ENCODE data around the gene TEC.
"Not testable (repeated sequence)": the region's sequence is repeated elsewhere in the genome, so short reads cannot be mapped to it uniquely, and the experiment has no call there.

Gene TEC

DNA sequence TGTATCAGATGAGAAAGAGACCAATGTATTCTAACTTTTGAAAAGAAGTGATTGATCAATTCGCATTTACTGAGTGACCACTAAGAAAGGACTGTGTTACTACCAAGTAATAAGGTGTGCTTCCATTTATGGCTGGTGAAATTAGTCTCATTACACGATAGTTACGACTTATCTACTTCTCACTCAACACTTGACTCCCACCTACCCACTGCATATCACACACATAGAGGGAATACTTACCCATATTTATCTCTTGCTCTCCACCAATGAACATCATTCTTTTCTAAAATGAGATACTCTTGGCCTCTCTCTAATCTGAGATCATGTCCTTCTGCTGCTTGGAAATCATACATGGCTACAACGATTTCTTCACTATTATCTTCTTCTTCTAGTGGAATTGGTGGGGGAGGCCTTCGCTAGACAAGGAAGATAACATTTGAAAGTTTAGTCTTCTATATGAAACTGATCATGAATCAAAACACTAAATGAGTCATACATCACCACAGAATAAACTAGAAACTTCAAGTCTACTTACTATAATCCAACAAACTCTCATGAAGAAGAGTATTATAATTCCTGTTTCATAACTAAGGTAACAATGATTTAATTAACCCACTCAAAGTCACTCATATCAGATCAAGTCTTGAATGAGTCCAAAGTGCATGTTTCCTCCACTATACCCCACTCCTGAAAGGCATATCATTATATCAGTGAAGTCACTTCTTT lies 101.9 kb downstream of the TEC start:
- DNase-seq (ENCODE audit: low read depth in 3 of 3) = no peak

- not testable (repeated sequence) for DNase-seq (ENCODE audit: low read depth in 3 of 3)
These were observed 105.1 kb downstream of the TEC start for GRCh38 chr4:48164561-48164960.

DNA sequence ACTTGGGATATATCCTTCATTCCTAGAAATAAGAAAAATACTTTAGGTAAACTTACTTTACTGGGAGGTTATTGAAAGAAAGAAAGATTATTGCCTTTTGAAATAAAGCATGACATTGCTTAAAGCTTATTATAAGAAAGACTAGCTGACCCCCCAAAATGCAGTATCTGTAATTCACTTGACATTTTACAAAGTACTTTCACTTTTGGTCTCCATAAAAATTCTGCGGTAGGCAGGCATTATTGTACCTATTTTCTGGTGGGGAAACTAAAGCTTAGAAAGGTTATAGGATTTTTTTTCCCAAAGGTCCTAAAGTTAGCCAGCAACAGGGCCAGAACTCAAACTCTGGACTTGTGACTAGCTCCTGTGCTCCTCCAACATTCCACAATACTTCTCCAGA lies 105.9 kb downstream of the TEC start:
- DNase-seq (ENCODE audit: low read depth in 3 of 3) = no peak

DNA sequence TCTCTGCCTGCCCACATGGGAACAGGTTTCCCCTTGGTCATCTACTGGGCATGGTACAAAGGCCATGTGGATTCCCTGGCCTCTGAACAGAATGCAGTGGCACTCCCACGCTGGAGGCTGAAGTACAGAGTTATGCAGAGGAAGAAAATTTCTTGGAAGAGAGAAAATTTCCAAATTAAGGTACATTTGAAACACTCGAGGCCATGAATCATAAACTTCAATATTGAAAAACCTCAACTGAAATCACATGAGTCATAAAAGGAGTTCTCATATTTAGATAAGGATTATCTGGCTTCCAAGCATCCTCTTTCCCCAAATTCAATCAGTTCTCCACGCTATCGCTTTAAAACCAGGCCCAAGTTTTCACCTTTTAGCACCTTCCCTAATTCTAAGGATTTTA lies 107.5 kb downstream of the TEC start:
- DNase-seq (ENCODE audit: low read depth in 3 of 3) = no peak

- DNase-seq (ENCODE audit: low read depth in 3 of 3) = no peak
These were observed 112.4 kb downstream of the TEC start for GRCh38 chr4:48157271-48157670.

GRCh38 chr4:48156423-48156822 lies 113.2 kb downstream of the TEC start:
- no peak for DNase-seq (ENCODE audit: low read depth in 3 of 3)

DNA sequence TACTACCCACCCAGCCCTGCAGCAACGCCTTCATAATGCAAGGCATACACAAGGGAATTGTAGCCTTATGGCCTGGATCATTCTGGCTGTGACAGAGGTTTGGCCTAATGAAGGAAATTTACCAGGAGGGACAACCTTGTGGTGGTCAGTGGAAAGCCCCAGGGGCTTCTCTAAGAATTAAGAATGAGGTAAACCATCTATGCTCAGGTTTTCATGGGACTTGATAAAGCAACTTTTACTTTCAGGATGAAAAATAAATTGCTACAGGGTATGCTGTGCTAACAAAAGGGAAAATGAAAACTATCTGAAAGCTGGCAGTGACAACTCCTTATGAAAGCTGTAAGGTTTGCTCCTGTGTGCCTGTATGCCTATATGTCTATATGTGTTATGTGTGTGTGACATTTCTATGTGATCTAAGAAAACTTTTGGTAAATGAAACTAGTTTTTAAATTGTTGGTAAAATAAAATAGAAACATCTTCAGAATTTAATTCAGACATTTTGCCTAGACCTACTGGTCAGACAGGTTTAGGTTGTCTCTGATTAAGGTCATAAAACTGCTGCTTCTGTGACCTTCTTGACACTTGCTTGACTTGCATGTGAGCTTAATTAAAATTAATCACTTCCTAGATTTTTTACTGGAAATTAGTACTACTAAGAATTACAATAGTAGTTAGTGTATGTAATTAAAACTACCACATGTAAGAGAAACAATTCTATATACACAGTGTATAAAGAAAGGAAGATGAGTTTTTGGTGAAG lies 115.7 kb downstream of the TEC start:
- no peak for DNase-seq (ENCODE audit: low read depth in 3 of 3)

DNA sequence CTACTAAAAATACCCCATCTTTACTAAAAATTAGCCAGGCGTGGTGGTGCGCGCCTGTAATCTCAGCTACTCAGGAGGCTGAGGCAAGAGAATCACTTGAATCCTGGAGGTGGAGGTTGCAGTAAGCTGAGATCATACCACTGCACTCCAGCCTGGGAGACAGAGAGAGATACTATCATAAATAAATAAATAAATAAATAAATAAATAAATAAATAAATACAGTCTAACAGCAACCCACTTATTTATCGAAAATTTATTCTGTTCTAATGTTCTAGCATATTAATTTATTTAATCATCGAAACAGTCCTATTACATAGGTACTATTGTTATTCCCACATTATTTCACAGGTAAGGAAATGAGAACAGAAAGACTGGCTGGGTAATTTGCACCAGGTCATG lies 117.4 kb downstream of the TEC start:
- no peak for DNase-seq (ENCODE audit: low read depth in 3 of 3)

GRCh38 chr4:48149827-48150370 lies 119.7 kb downstream of the TEC start:
- DNase-seq (ENCODE audit: low read depth in 3 of 3) = no peak

GRCh38 chr4:48147621-48148020 lies 122.0 kb downstream of the TEC start:
- no peak for DNase-seq (ENCODE audit: low read depth in 3 of 3)

DNA sequence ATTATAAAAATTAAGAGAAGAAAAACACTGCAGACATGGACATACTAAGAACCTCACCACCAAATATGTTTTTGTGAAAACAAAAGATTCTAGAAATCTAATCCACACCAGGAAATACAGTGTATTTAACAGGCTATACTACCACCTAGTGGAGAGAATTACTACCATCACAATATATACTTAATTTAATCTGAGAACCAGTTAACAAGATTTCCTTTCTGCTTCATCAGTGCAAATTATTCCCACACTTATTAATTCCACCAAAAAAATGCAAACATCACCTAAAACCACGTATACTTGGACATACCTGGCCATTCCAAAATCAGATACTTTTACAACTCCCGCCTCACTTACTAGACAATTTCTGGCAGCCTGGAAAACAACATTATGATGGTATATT lies 128.6 kb downstream of the TEC start:
- no peak for DNase-seq (ENCODE audit: low read depth in 3 of 3)

DNA sequence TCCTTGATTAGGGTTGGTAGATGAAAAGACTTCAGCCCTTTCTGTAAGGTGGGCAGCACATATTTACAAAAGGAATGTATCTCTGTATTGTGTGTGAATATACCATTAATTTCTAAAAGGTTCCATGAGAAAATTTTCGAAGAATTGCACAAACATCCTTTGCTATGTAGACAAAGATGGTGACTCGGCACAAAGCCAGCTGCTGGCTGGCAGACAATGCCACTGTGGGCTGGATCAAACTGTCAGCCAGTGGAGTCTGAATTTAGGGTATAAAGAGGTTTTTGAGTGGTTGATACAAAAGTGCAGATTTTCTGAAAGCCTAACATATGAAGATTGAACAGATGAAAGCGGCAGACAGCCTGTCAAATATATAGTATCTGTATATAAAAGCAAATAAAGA lies 129.9 kb downstream of the TEC start:
- DNase-seq (ENCODE audit: low read depth in 3 of 3) = no peak

DNA sequence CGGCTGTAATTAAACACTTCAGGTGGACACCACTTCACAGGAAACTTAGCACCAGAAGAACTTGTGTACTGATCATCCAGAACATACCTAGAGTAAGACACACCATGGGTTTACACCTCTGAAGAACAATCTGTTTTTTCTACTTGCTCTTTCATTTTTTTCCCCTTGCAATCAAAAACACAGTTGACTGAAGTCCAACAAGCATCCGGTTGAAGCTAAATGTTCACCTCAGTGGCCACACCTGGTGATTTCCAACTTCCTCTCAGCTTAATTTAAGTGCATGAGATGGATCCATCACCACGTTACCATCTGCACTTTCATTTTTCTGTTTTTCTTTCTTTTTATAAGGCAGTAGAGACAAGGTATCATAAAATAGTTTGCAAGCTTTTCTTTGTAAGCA lies 130.7 kb downstream of the TEC start:
- DNase-seq (ENCODE audit: low read depth in 3 of 3) = no peak

GRCh38 chr4:48138511-48138910 lies 131.1 kb downstream of the TEC start:
- DNase-seq (ENCODE audit: low read depth in 3 of 3) = no peak

GRCh38 chr4:48137846-48138245 lies 131.8 kb downstream of the TEC start:
- no peak for DNase-seq (ENCODE audit: low read depth in 3 of 3)

DNA sequence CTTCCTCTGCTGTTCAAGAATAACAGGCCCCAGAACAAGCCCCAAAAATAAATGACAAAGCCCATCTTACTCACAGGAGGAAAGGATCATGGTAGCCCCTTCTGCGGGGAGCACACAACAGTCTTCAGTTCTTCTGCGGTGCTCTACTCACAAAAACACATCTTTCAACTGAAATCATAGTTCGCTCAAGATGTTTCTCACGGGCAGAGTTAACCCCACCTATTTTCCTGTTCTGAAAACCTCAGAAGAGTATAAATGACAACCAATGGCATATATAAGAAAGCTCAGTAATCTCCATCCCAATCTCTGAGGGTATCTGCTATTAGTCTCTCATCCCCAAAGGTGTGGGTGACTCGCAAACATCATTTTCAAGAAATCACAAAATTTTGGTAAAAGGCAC lies 135.6 kb downstream of the TEC start, which contains the start of gene TXK:
Gene TXK (minus strand): TSS at position 170 of the 400 bp plus-strand sequence. CDS start 80 bp downstream, at position 90.
- no peak for DNase-seq (ENCODE audit: low read depth in 3 of 3)

DNA sequence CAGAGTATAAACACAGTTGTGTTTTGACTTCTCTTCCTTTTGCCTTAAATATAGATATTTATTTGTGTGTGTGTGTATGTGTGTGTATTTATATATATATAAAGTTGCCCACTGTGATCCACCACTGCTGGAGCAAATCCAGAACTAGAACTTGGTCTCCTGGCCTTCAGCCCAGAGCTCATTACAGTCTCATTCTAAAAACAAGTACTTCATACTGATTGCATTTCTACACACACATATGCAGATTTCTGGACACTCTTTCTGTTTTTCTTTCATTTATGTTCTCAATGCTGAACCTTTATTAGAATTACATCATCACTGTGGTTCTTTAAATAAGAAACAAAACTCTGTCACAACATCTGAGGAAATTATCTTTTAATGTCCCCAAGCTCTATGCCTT lies 136.0 kb downstream of the TEC start:
- DNase-seq (ENCODE audit: low read depth in 3 of 3) = no peak

- DNase-seq (ENCODE audit: low read depth in 3 of 3) = no peak
These were observed 137.9 kb downstream of the TEC start for GRCh38 chr4:48131736-48132135.

DNA sequence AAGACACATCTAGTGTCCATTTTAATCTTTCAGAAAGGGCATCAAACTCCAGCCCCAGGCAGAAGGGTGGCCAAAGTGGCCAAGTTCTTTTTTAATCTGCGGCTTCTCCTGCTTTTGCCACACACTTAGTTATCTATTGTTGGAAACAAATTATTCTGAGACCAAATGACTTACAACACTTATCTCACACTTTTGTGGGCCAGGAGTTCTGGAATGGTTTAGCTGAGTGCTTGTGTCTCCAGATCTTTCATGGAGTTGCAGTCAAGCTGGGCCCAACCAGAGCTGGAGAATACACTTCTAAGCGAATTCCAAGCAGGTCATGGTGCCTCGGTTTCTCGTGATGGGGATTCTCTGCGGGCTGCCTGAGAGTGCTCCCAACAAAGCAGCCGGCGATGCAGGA lies 139.5 kb downstream of the TEC start:
- DNase-seq (ENCODE audit: low read depth in 3 of 3) = no peak

DNA sequence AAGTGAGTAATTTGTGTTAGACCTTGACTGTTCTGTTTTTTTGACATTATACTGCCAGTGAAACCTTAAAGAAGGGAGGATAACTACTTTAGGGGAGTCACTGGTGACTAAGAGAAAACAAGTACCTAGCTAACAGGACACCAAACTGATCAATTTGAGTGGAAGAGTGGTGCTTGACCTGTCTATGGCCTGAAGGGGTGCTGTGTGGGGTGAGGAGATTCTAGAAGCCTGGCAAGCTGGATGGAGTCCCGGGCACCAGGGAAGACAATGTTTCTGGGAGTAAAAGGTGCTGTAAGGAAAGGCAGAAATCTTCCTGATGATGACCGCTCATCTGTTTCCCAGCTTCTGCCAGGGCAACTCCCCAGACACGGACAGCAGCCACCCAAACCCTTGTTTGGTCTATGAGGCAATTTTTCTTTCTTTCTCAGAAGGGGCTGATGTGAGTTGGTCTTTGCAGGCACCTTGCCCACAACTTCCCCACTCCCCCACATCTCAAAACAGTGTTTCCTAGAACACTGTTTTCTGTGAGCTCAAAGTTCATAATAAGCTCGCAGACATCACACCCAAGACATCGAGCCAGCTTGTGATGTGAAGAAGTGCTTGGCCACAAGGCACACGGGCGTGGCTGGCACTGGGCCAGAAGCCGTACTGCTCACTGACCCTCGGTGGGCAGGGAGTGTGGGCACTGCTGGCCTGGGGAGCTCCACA lies 140.2 kb downstream of the TEC start:
- no peak for DNase-seq (ENCODE audit: low read depth in 3 of 3)

GRCh38 chr4:48127682-48128404 lies 141.8 kb downstream of the TEC start:
- DNase-seq (ENCODE audit: low read depth in 3 of 3) = peak; percentile 53 to 81 (median 58)

GRCh38 chr4:48127231-48127630 lies 142.4 kb downstream of the TEC start:
- no peak for DNase-seq (ENCODE audit: low read depth in 3 of 3)

Data from stimulated activated CD4-positive, alpha-beta T cell treated with anti-CD3 and anti-CD28 coated beads, TNF-alpha, amount 100 ng/mL, for 48 hours (primary cell).